Ovary (tissue), 9 donors: ENCODE data around the gene TBC1D16. TPM values are rescaled to one million over a fixed set of nuclear protein-coding genes. Genes with fewer than 3 reads are reported as not detected.
"Not testable (repeated sequence)": the region's sequence is repeated elsewhere in the genome, so short reads cannot be mapped to it uniquely, and the experiment has no call there.

Experiments used
- DNase-seq, 5 donors: peaks; one replicate each; pipeline ENCODE4 v3.0.0-alpha.2; 2019 to 2020
- H3K27ac ChIP-seq, 2 donors: fragments of 200-600 bp; one replicate each; pipeline versions ENCODE4 v1.5.1 to v1.8.0; 2019 to 2022
- H3K27me3 ChIP-seq: fragments of 200-600 bp; one replicate; pipeline ENCODE4 v1.8.0; 2022
- H3K36me3 ChIP-seq: fragments of 200-600 bp; sonication (generic); one replicate; pipeline ENCODE4 v1.5.1; 2019
- H3K4me1 ChIP-seq: one replicate; pipeline ENCODE4 v1.8.1; 2013; ENCODE audit warnings: mild to moderate bottlenecking, moderate library complexity; ENCODE audit not compliant: insufficient read depth
- H3K4me3 ChIP-seq: fragments of 200-600 bp; sonication (generic); one replicate; pipeline ENCODE4 v1.5.1; 2017
- H3K9me3 ChIP-seq, 2 donors: fragments of 200-600 bp in 1 of 2; sonication (generic) in 1 of 2; one replicate each; pipeline versions ENCODE4 v1.5.1 to v1.8.1; 2013 to 2019; ENCODE audit warnings: mild to moderate bottlenecking in 1 of 2, moderate library complexity in 1 of 2
- CTCF ChIP-seq, 3 donors: fragments of 450-650 bp in 2 of 3; fragments of 200-600 bp in 1 of 3; IDR thresholded peaks; one replicate each; pipeline versions ENCODE4 v1.5.1 to v1.8.0; 2016 to 2022; ENCODE audit warnings: antibody characterized with exemption in 3 of 3, mild to moderate bottlenecking in 1 of 3
- EP300 ChIP-seq: sonication (generic); formaldehyde crosslinking; IDR thresholded peaks from one replicate; pipeline ENCODE4 v1.6.1; 2017; ENCODE audit warnings: antibody characterized with exemption
- POLR2A ChIP-seq: fragments of 450-650 bp; IDR thresholded peaks from one replicate; pipeline ENCODE4 v1.6.1; 2017; ENCODE audit warnings: antibody characterized with exemption, mild to moderate bottlenecking, moderate library complexity
- WGBS, 3 donors: extraction: QIAGEN DNeasy Blood & Tissue Kit in 1 of 3; methylation state at CpG; one replicate each; pipeline versions ENCODE4 v1.1.5 to v1.1.7; 2013 to 2017; 5-methylcytosine and 5-hydroxymethylcytosine counted together
- intact Hi-C, 4 donors: fragments of 100-400 bp; cut with DNase I; formaldehyde crosslinking; loops; one replicate each; pipeline versions ENCODE4 v1.11.0 to v1.15.1; 2022 to 2023
- polyA plus RNA-seq, 2 donors: library from polyadenylated mRNA; stranded (reverse); fragments of 200-250 nt in 1 of 2; fragments of 350-450 nt in 1 of 2; fragmentation: Illumina TruSeq in 1 of 2; extraction: RNeasy Lipid Tissue Mini Kit (QIAGEN cat#74804) in 1 of 2; gene quantifications; one replicate each; pipeline ENCODE4 v1.2.3, GENCODE V29; 2013 to 2014
- total RNA-seq, 7 donors: library from RNA; depleted of rRNA in 2 of 7; stranded (reverse); fragments of >200 nt in 2 of 7; fragmentation: NEBNext Ultra II Directional in 3 of 7; extraction: Animal tissue kit (Norgen Biotek cat#: 25700) in 3 of 7; gene quantifications; one replicate each; pipeline versions ENCODE4 v1.1.0 to v1.2.4, GENCODE V29; 2016 to 2023
- donor health status: DM: no; HTN: no; CAD: no; lungs with moderate emphysema.
- donor health status: DM: no; HTN: no; CAD: no.
- donor health status: Bipolar disorder and iron deficiency.
- donor health status: DM: yes; HTN: yes; CAD: no.
- donor health status: DM: no; HTN: no; CAD: no.
- donor health status: DM: yes; HTN: yes; CAD: no.

TBC1D16 gene
- total and polyA plus RNA-seq, 9 donors = 9.3 to 40.5 (median 27.1) TPM

- WGBS, 3 donors = 73 to 77% (median 73%) methylated on average over 6 of the region's 6 CpGs
- Histone ChIP-seq H3K36me3 (no peaks in the 10 kb centered on the region), H3K4me1 (no peaks in the 10 kb centered on the region), H3K27ac (no peak overlapping the region), H3K9me3 (no peaks in the 10 kb centered on the region), H3K27me3 (no peaks in the 10 kb centered on the region), H3K4me3 (no peak overlapping the region)
- intact Hi-C loops = no loop called here
- peak in 1 of 5 donors; percentile 9 for DNase-seq
- no peak for TF ChIP-seq EP300
- no peak for TF ChIP-seq POLR2A
- no peak for TF ChIP-seq CTCF (IDR thresholded peaks at IDR 0.05)
Observed at GRCh38 chr17:79965806-79966205, 69.9 kb downstream of the TBC1D16 start.

GRCh38 chr17:79962467-79962866, 73.2 kb downstream of the TBC1D16 start:
- H3K4me1 ChIP-seq = not testable (repeated sequence)
- WGBS, 3 donors = 95 to 96% (median 95%) methylated on average over 6 of the region's 6 CpGs

GRCh38 chr17:79961567-79961966, 74.1 kb downstream of the TBC1D16 start:
- intact Hi-C loops, H3K27me3 ChIP-seq, H3K36me3 ChIP-seq, H3K4me3 ChIP-seq, DNase-seq, H3K4me1 ChIP-seq, H3K9me3 ChIP-seq, H3K27ac ChIP-seq: not testable (repeated sequence)
- 94 to 97% (median 96%) methylated on average over 9 of the region's 9 CpGs for WGBS, 3 donors

More at GRCh38 chr17:79962467-79962866, 73.2 kb downstream of the TBC1D16 start:
- H3K9me3 ChIP-seq, H3K27ac ChIP-seq, H3K4me3 ChIP-seq, H3K27me3 ChIP-seq, intact Hi-C loops, H3K36me3 ChIP-seq: not testable (repeated sequence)
- peak in 1 of 5 donors; percentile 1 for DNase-seq

GRCh38 chr17:79960788-79961522, 74.7 kb downstream of the TBC1D16 start:
- no peak overlapping the region for H3K4me3 ChIP-seq
- no peaks in the 10 kb centered on the region for H3K4me1 ChIP-seq
- intact Hi-C loops = no loop called here
- 81 to 90% (median 82%) methylated on average over 9 of the region's 9 CpGs for WGBS, 3 donors
- DNase-seq = no peak
- TF ChIP-seq CTCF (IDR thresholded peaks at IDR 0.05) = no peak
- no peak for TF ChIP-seq POLR2A
- no peak for TF ChIP-seq EP300
- H3K27ac ChIP-seq = no peak overlapping the region
- H3K36me3 ChIP-seq = no peaks in the 10 kb centered on the region
- H3K27me3 ChIP-seq = no peaks in the 10 kb centered on the region
- H3K9me3 ChIP-seq = no peaks in the 10 kb centered on the region

GRCh38 chr17:79959042-79959441, 76.6 kb downstream of the TBC1D16 start:
- TF ChIP-seq CTCF (IDR thresholded peaks at IDR 0.05) (no peak), EP300 (no peak), POLR2A (no peak)
- no peaks in the 10 kb centered on the region for H3K4me1 ChIP-seq
- H3K27ac ChIP-seq = no peak overlapping the region
- no peak for DNase-seq
- WGBS, 3 donors = 91 to 96% (median 91%) methylated on average over 4 of the region's 4 CpGs
- H3K36me3 ChIP-seq = no peaks in the 10 kb centered on the region
- H3K9me3 ChIP-seq = no peaks in the 10 kb centered on the region
- intact Hi-C loops = no loop called here
- H3K27me3 ChIP-seq = no peaks in the 10 kb centered on the region
- no peak overlapping the region for H3K4me3 ChIP-seq
